Measurements from ENCODE around the gene LBH. TPM values are rescaled to one million over a fixed set of nuclear protein-coding genes. Genes with fewer than 3 reads are reported as not detected.

Gene LBH
- total and polyA plus RNA-seq, 2 experiments from 2014 or later: 162 to 285 TPM

- TF ChIP-seq EZH2phosphoT487 (IDR thresholded peaks at IDR 0.05; ENCODE audit: insufficient read depth, low read depth) (no peak), EZH2 (IDR thresholded peaks at IDR 0.05; ENCODE audit: insufficient read depth, poor library complexity, severe bottlenecking) (no peak)
- Histone ChIP-seq H3F3A (ENCODE audit: insufficient read depth) (no peaks in the 10 kb centered on the region), H3K4me1 (ENCODE audit: insufficient read depth) (no peaks in the 10 kb centered on the region; the same call in 1 of the 2 replicates), H3K4me2 (ENCODE audit: unreplicated experiment) (no peak overlapping the region), H2AFZ (no peak overlapping the region), H3K79me2 (ENCODE audit: insufficient read depth) (no peaks in the 10 kb centered on the region), H3K9ac (no peak overlapping the region), H4K20me1 (ENCODE audit: insufficient read depth) (no peaks in the 10 kb centered on the region), H3K27ac (no peak overlapping the region), H3K4me3 (no peak overlapping the region), H3K27me3 (replicated peaks; ENCODE audit: insufficient read depth) (no peaks in the 10 kb centered on the region), H3K36me3 (ENCODE audit: low read depth) (no peaks in the 10 kb centered on the region), H3K9me2 (ENCODE audit: insufficient read depth) (no peaks in the 10 kb centered on the region), H3K9me3 (ENCODE audit: low read depth) (no peaks in the 10 kb centered on the region)
- peak; percentile 18 for DNase-seq
- in situ Hi-C loops (cut with MboI): loop anchor here (10.0 kb wide), 1 partner anchor 498 kb away; no protein-coding TSS in a partner anchor
- WGBS, 2 experiments (ENCODE audit: low coverage in 1 of 2, low lambda C conversion rate in 2 of 2, missing lambda C conversion rate in 2 of 2): 66 to 72% methylated on average over 9 of the region's 9 CpGs
Observed at GRCh38 chr2:30206461-30207430, 24.6 kb upstream of the LBH start.

- no peaks in the 10 kb centered on the region for H3K36me3 ChIP-seq (ENCODE audit: low read depth)
- H3F3A ChIP-seq (ENCODE audit: insufficient read depth): no peaks in the 10 kb centered on the region
- H3K9me3 ChIP-seq (ENCODE audit: low read depth): no peaks in the 10 kb centered on the region
- H3K4me1 ChIP-seq (ENCODE audit: insufficient read depth): no peaks in the 10 kb centered on the region
- in situ Hi-C loops (cut with MboI): loop anchor here (10.0 kb wide), 1 partner anchor 496 kb away; no protein-coding TSS in a partner anchor
- no peak overlapping the region for H3K9ac ChIP-seq
- H4K20me1 ChIP-seq (ENCODE audit: insufficient read depth): no peaks in the 10 kb centered on the region
- TF ChIP-seq EZH2 (IDR thresholded peaks at IDR 0.05; ENCODE audit: insufficient read depth, poor library complexity, severe bottlenecking) (no peak), EZH2phosphoT487 (IDR thresholded peaks at IDR 0.05; ENCODE audit: insufficient read depth, low read depth) (no peak)
- peak; percentile 87 for DNase-seq
- H3K27ac ChIP-seq: no peak overlapping the region
- no peaks in the 10 kb centered on the region for H3K9me2 ChIP-seq (ENCODE audit: insufficient read depth)
- 0% methylated on average over 2 of the region's 2 CpGs for WGBS, 2 experiments (ENCODE audit: low coverage in 1 of 2, low lambda C conversion rate in 2 of 2, missing lambda C conversion rate in 2 of 2)
- H3K79me2 ChIP-seq (ENCODE audit: insufficient read depth): no peaks in the 10 kb centered on the region
- H3K4me2 ChIP-seq (ENCODE audit: unreplicated experiment): no peak overlapping the region
- no peak overlapping the region for H3K4me3 ChIP-seq
- no peak overlapping the region for H2AFZ ChIP-seq
- H3K27me3 ChIP-seq (replicated peaks; ENCODE audit: insufficient read depth): no peaks in the 10 kb centered on the region
Observed at GRCh38 chr2:30208453-30208852, 22.9 kb upstream of the LBH start.

- Histone ChIP-seq H3K4me1 (ENCODE audit: insufficient read depth) (no peaks in the 10 kb centered on the region), H3K79me2 (ENCODE audit: insufficient read depth) (no peaks in the 10 kb centered on the region), H3K4me2 (ENCODE audit: unreplicated experiment) (no peak overlapping the region), H3K9me3 (ENCODE audit: low read depth) (no peaks in the 10 kb centered on the region), H3K4me3 (no peak overlapping the region), H3K27me3 (replicated peaks; ENCODE audit: insufficient read depth) (no peaks in the 10 kb centered on the region), H4K20me1 (ENCODE audit: insufficient read depth) (no peaks in the 10 kb centered on the region), H3K9me2 (ENCODE audit: insufficient read depth) (no peaks in the 10 kb centered on the region), H3K27ac (no peak overlapping the region), H2AFZ (no peak overlapping the region), H3K36me3 (ENCODE audit: low read depth) (no peaks in the 10 kb centered on the region), H3F3A (ENCODE audit: insufficient read depth) (no peaks in the 10 kb centered on the region), H3K9ac (no peak overlapping the region)
- DNase-seq: no peak
- TF ChIP-seq EZH2phosphoT487 (IDR thresholded peaks at IDR 0.05; ENCODE audit: insufficient read depth, low read depth) (no peak), EZH2 (IDR thresholded peaks at IDR 0.05; ENCODE audit: insufficient read depth, poor library complexity, severe bottlenecking) (no peak)
- in situ Hi-C loops (cut with MboI): loop anchor here (10.0 kb wide), 1 partner anchor 496 kb away; no protein-coding TSS in a partner anchor
- WGBS, 2 experiments (ENCODE audit: low coverage in 1 of 2, low lambda C conversion rate in 2 of 2, missing lambda C conversion rate in 2 of 2): 96 to 100% methylated on average over 1 to 2 of the region's 2 CpGs
Observed at GRCh38 chr2:30209227-30209626, 22.1 kb upstream of the LBH start.

- Histone ChIP-seq H2AFZ (no peak overlapping the region), H3K9ac (no peak overlapping the region), H3K4me2 (ENCODE audit: unreplicated experiment) (no peak overlapping the region), H3K27me3 (replicated peaks; ENCODE audit: insufficient read depth) (no peaks in the 10 kb centered on the region), H3K9me3 (ENCODE audit: low read depth) (no peaks in the 10 kb centered on the region), H3K27ac (no peak overlapping the region), H3K4me3 (no peak overlapping the region), H3K36me3 (ENCODE audit: low read depth) (no peaks in the 10 kb centered on the region), H3K79me2 (ENCODE audit: insufficient read depth) (no peaks in the 10 kb centered on the region), H3K4me1 (ENCODE audit: insufficient read depth) (peaks cover 10% of the 10 kb centered on the region; the same call in 1 of the 2 replicates), H4K20me1 (ENCODE audit: insufficient read depth) (no peaks in the 10 kb centered on the region), H3K9me2 (ENCODE audit: insufficient read depth) (no peaks in the 10 kb centered on the region), H3F3A (ENCODE audit: insufficient read depth) (peaks cover 8% of the 10 kb centered on the region)
- in situ Hi-C loops (cut with MboI): no loop called here
- 83 to 87% methylated on average over 11 of the region's 11 CpGs for WGBS, 2 experiments (ENCODE audit: low coverage in 1 of 2, low lambda C conversion rate in 2 of 2, missing lambda C conversion rate in 2 of 2)
- TF ChIP-seq EZH2phosphoT487 (IDR thresholded peaks at IDR 0.05; ENCODE audit: insufficient read depth, low read depth) (no peak), EZH2 (IDR thresholded peaks at IDR 0.05; ENCODE audit: insufficient read depth, poor library complexity, severe bottlenecking) (no peak)
- DNase-seq: no peak
Observed at GRCh38 chr2:30213326-30213725, 18.0 kb upstream of the LBH start.

All from GM23248 (cell line).